ENCODE measurements around the gene NTSR2.

Gene NTSR2

GRCh38 chr2:11628675-11629074, 41.3 kb downstream of the NTSR2 start:
- DNase-seq (ENCODE audit: low spot score): no peak

DNA sequence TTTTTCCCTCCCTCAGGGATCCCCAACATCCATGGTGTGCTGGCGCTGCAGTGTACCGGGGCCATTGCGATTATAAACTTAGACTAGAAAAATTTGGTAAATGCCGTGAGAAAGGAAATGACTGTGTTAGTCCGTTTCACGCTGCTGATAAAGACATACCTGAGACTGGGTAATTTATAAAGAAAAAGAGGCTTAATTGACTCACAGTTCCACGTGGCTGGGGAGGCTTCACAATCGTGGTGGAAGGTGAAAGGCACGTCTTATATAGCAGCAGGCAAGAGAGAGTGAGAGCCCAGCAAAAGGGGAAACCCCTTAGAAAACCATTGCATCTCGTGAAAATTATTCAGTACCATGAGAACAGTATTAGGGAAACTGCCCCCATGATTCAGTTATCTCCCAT, 44.3 kb downstream of the NTSR2 start:
- DNase-seq (ENCODE audit: low spot score): no peak

GRCh38 chr2:11624893-11625292, 45.1 kb downstream of the NTSR2 start:
- no peak for DNase-seq (ENCODE audit: low spot score)

- DNase-seq (ENCODE audit: low spot score): no peak
Observed at GRCh38 chr2:11622611-11623010, 47.4 kb downstream of the NTSR2 start.

DNA sequence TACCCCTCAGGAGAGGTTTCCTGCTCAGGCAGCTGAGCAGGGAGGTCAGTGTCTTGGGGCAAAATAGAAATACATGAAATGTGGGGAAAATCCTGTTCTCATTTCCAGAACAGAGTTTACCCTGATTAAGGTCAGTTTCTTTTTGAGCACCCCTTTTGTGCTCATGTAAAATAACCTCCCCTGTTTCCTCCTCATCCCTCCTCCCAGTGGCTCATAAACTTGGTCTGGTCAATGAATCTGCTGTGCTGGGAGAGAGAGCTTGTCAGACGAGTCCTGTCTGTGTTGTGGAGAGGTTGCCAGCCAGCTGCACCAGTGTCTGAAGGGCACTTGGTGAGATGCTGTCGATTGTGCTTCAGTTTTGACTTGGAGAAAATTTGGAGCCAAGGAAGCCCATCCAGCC, 48.6 kb downstream of the NTSR2 start:
- no peak for DNase-seq (ENCODE audit: low spot score)

DNA sequence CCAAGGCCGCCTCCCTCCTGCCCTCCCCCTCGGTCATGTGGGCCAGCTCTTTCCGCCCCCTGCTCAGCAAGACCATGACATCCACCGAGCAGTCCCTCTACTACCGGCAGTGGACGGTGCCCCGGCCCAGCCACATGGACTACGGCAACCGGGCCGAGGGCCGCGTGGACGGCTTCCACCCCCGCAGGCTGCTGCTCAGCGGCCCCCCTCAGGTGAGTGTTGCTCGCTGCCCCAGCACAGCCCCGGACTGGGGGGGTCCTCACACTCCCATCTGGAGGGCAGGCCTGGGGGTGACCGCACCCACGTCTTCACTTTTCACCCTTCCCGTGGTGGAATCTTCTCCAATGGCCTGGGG, 51.3 kb downstream of the NTSR2 start:
- DNase-seq (ENCODE audit: low spot score): no peak

DNA sequence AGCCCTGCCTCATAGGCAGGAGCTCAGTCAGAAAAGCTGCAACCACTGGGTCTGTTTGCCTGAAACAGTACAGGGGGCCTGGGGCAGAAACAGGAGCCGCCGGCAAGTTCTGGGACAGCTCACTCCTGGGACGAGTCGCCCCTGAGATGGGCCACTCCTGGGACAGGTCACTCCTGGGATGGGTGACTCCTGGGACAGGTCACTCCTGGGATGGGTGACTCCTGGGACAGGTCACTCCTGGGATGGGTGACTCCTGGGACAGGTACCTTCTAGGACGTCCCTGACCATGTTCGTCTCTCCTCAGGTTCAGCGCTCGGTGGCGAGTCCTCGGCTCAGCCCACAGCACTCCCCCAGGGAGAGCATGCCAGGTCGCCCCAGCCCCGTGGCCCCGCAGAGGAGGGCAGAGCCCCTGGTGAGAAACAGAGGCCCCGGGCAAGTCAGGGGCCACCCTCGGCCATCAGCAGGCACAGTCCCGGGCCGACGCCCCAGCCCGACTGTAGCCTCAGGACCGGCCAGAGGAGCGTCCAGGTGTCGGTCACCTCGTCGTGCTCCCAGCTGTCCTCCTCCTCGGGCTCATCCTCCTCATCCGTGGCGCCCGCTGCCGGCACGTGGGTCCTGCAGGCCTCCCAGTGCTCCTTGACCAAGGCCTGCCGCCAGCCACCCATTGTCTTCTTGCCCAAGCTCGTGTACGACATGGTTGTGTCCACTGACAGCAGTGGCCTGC, 51.8 kb downstream of the NTSR2 start:
- DNase-seq (ENCODE audit: low spot score): no peak

GRCh38 chr2:11617527-11617926, 52.5 kb downstream of the NTSR2 start:
- DNase-seq (ENCODE audit: low spot score): no peak

DNA sequence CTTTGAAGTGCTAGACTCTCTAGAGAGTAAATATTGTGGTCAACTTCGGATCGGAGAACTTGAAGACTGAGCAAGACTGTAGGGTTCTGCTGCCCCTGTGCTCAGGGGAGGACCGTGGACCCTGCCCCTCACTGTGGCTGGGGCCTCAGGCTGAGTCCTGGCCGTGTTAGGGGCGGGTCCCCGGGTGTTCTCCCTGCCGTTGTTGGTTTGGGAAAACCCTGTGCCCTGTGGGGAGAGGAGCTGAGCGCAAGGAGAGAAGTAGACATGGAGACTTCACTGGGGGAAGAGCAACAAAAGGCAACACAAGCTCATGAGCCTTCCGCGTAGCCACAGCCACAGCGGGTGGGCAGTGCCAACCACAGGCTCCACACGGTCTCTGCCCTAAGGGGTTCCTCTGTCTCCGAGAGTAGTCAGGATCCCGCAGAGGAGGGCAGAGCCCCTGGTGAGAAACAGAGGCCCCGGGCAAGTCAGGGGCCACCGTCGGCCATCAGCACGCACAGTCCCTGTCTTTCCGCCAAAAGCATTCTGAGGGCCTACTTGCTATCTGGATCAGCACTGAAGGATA, 53.1 kb downstream of the NTSR2 start:
- DNase-seq (ENCODE audit: low spot score): no peak

DNA sequence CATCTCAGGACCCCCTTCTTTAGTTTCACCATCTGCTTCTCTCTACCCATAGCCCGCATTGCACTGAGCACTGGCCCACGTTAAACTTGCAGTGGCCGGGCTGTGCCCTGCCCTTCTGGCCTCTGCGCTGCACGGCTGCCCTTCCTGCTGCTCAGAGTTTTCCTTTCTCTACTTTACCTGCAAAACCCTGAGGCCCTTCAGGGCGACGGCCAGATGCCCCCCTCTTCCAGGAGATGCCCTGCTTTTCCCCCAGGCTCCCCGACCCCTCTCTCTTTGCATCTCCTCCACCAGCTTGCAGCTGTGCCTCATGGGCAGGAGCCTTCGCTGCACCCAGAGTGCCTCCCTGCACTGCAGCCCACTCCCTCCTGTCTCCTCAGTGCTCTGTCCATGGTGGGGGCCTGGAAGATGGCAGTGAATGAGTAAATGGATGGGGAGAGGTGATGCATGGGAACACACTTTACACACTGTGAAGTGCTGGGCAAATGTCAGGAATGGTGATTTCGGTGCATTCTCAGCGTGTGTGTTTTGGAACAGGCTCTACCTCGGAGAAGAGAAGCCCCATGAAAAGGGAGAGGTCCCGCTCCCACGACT, 53.8 kb downstream of the NTSR2 start:
- no peak for DNase-seq (ENCODE audit: low spot score)

DNA sequence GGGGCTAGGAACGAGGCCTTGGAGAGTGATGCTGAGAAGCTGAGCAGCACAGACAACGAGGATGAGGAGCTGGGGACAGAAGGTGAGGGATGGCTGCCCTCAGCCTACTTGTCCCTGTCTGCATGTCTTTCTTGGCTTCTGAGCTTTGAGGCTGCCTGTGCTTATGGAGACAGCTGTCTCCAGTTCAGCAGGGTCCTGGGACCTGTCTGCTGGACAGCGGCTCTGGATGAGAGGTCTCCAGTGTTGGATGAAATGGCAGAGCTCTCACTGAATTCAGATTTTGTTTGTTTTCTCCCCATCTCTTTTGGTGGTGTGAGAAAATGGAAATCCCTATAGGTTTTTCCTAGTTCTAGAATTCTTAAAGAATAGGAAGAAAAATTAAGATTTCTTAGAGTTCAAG, 54.8 kb downstream of the NTSR2 start:
- no peak for DNase-seq (ENCODE audit: low spot score)

DNA sequence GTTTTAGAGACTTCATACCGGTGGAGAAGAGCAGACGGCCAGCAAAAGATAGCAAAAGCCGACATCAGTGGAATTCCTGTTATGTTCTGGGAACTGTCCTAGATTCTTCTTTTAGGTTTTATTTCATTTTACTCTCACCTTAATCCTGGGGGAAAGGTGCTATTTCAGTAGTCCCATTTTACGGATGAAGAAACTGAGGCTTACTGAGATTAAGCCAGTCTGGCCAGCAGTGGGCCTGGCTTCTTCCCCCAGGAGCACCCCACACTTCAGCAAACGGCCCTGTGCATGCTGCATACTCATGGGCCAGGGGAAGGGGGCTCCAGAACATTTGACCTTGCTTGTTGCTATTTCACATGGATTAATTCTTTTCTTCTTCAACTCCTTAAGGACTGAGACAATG, 56.7 kb downstream of the NTSR2 start:
- no peak for DNase-seq (ENCODE audit: low spot score)

- no peak for DNase-seq (ENCODE audit: low spot score)
Observed at GRCh38 chr2:11612553-11613215, 57.3 kb downstream of the NTSR2 start.

DNA sequence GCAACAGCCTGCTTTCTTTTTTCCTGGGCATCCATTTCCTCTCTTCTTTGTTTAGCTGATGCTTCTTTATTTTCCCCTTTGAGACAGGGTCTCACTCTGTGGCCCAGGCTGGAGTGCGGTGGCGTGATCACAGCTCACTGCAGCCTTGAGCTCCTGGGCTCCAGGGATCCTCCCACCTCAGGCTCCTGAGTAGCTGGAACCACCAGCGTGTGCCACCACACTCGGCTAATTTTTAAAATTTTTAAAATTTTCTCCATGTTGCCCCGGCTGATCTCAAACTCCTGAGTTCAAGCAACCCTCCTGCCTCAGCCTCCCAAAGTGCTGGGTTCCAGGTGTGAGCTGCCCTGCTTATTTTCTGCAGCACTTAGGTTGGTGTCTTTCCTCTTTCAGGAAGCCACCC, 58.7 kb downstream of the NTSR2 start:
- DNase-seq (ENCODE audit: low spot score): no peak

DNA sequence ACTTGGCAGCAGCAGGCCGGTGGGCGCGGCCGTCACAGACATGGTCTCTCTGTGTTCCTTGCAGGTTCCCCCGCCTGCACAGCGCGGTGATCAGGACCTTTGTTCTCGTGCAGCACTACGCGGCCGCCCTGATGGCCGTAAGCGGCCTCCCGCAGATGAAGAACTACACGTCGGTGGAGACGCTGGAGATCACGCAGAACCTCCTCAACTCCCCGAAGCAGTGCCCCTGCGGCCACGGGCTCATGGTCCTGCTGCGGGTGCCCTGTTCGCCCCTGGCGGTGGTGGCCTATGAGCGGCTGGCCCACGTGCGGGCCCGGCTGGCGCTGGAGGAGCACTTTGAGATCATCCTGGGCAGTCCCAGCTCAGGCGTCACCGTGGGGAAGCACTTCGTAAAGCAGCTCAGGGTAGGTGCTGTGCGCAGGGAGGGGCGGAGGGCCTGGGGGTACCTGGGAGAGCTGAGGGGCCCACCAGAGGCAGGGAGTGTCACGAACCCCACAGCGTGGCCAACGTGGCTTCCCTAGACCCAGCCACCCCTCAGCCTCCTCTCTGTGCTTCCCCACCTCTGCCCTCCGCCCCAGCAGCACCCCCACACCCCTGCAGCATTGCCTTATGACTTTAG, 59.3 kb downstream of the NTSR2 start:
- no peak for DNase-seq (ENCODE audit: low spot score)

All from kidney tubule cell (primary cell).